HG03175 (cell line): ENCODE measurements around the gene ABCF3.

Source experiments
- ATAC-seq: cut with Tn5 transposase; IDR thresholded peaks from one replicate; pipeline ENCODE4 v1.9.1; 2021; ENCODE audit warnings: mild to moderate bottlenecking, moderate library complexity; ENCODE audit not compliant: unreplicated experiment

ABCF3 gene

GRCh38 chr3:184166671-184167070, 19.3 kb upstream of the ABCF3 start:
- no peak for ATAC-seq

GRCh38 chr3:184167786-184168185, 18.2 kb upstream of the ABCF3 start:
- no peak for ATAC-seq

GRCh38 chr3:184168363-184169120, 17.5 kb upstream of the ABCF3 start:
- no peak for ATAC-seq

- no peak for ATAC-seq
Observed at GRCh38 chr3:184169896-184170875, 15.8 kb upstream of the ABCF3 start.

DNA sequence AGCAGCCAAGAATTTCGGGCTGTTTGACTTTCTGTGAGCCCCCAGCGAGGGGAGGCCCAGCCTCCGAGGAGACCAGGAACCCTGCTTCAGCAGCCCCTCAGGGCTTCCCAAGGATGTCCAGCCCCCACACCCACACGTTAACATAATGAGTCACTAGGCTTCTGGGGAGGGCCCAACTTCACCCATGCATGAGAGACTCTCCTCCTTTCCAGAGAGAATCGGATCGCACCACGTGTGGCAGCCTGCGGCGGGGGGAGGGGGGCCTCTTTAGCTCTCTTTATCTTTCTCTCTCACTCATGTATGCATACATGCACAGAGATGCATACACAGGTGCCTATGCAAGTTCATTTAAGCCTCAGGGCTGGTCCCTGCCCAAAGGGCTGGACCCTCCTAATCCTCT, 14.4 kb upstream of the ABCF3 start:
- no peak for ATAC-seq

- no peak for ATAC-seq
Observed at GRCh38 chr3:184172681-184173373, 13.2 kb upstream of the ABCF3 start.

- no peak for ATAC-seq
Observed at GRCh38 chr3:184173374-184173722, 12.7 kb upstream of the ABCF3 start.

- ATAC-seq = peak; percentile 2
Observed at GRCh38 chr3:184174284-184174645, 11.7 kb upstream of the ABCF3 start.

DNA sequence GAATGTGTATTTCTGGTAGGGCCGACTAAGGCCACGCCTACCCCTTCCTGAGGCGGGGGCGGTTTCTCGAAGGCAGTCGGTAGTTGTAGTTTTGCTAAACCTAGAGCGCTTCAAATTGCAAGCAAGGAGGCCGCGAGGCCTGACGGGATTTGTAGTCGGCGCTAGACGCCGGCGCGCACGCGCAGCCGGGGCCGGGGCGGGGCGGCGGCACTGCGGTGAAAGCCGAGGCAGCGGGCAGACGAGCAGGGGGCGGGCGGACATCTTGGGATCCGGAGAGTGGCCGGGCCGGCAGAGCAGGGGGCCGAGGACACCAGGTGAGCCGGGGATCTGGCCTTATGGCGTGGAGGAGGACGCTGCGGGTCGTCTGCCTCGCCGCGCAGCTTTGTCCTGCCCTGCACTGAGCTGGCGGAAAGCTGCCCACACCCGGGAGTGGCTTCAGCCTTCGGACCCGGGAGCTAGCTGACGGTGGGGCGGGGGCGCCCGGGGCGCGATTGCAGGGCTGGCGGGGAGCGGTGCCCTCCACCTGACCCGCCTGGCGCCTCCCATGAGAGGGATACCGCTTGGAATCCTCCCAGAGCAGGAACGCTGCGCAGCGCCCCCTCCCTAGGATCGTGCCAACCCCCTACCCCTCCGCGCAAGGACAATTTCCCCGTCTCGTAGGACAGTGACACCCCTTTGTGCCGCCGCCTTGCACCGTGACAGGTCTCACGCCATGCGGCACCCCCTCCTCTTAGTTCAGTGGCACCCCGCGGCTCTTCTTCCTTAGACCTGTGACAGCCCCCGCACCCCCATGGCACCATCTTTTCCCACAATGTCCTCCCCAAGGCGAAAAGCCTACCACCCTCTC, 11.1 kb upstream of the ABCF3 start, which contains the start of gene AP2M1:
TSS of gene AP2M1 (plus strand) at position 210 of the 847 bp plus-strand sequence. CDS start 2,139 bp downstream, outside the sequence.
- ATAC-seq = peak; percentile 98

GRCh38 chr3:184175506-184175905, 10.5 kb upstream of the ABCF3 start:
- no peak for ATAC-seq

DNA sequence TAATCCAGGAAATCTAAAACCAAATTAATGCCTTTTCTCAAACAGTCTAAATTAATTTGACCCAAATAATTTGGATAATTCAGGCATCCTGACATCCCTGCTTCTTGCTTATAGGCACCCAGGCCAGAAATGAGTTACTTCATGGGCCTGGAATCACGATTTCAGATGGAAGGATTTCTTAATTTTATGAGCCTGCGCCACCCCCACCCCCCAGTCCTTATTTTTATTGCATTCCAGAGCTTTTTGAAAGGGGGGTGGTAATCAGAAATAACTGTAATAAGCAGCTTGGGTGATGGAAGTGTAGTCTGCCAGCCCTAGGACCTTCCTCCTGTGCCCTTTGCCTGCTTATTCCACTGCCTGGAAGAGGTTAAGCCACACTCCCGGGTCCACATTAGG, 10.0 kb upstream of the ABCF3 start:
- no peak for ATAC-seq

GRCh38 chr3:184176377-184177330, 9.3 kb upstream of the ABCF3 start:
- no peak for ATAC-seq

DNA sequence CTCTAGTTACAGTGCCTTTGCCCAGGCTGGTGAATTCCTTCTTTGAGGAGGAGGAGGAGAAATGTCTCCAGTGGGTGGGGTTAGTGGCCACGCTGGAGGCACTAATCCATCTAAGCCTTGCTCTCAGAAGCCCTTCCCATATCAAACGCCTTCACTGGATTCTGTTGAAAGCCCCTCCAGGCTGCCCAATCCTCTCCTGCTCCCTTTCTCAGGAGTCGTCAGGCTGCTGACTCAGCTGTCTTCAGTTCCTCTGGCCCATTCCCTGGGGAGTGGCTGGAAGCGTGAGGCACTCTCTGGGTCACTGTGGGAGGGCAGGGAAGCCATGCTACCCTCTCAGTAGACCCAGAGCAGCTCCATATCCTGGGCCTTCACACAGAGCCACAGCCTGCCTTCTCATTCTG, 8.7 kb upstream of the ABCF3 start:
- ATAC-seq = no peak

- ATAC-seq = no peak
Observed at GRCh38 chr3:184177767-184178306, 8.2 kb upstream of the ABCF3 start.

GRCh38 chr3:184178521-184179138, 7.4 kb upstream of the ABCF3 start:
- ATAC-seq = no peak

DNA sequence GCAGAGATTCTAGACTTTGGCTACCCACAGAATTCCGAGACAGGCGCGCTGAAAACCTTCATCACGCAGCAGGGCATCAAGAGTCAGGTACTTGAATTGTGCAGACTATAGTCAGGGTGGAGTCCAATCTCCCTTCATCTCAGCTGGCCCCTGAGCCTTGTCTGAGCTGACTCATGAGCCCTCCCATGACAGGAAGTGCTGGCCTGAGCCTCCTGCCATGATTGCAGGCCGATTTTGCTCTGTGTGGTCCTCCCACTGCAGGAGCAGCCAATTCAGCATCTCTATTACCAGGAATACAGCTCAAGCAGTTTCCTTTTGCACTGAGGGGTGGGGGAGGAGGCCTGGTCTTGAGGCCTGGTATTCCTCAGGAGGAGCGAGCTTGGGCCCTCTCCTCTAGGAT, 5.8 kb upstream of the ABCF3 start:
- ATAC-seq = no peak

GRCh38 chr3:184181596-184181995, 4.4 kb upstream of the ABCF3 start:
- ATAC-seq = no peak

GRCh38 chr3:184183679-184184078, 2.3 kb upstream of the ABCF3 start:
- no peak for ATAC-seq
